SH-SY5Y (cell line): Measurements from ENCODE around the gene NFIB.

Source experiments
- GATA2 ChIP-seq: IDR thresholded peaks from 2 replicates; pipeline ENCODE4 v1.6.1; 2011; ENCODE audit warnings: mild to moderate bottlenecking, low read depth, low read length
- GATA3 ChIP-seq: IDR thresholded peaks from 2 replicates; pipeline ENCODE4 v1.6.1; 2011; ENCODE audit warnings: low read depth, mild to moderate bottlenecking, low read length, moderate library complexity

DNA sequence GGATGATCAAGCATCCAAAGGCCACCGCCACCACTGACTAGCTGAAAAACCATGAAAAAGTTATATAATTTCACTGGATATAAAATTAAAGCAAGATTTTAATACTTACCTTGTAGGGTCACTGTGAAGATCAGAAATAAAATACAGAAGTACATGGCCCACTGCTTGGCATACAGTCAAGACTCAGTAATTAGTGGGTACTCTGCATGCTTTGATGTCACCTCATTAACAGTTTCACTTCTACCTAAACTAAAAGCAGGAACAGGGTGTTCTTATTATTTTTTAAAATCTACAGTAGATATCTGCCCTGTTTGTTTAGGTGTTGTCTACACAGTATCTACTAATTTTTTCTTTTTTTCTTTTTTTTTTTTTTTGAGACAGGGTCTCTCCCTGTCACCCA, 66.4 kb downstream of the NFIB start:
- no peak for TF ChIP-seq GATA2
- no peak for TF ChIP-seq GATA3
